GM21825 (cell line): ENCODE measurements around the gene DEAF1.

Experiments used
- ATAC-seq: cut with Tn5 transposase; IDR thresholded peaks from one replicate; pipeline ENCODE4 v1.9.1; 2021; ENCODE audit warnings: mild to moderate bottlenecking, moderate library complexity; ENCODE audit not compliant: unreplicated experiment

The DEAF1 gene

DNA sequence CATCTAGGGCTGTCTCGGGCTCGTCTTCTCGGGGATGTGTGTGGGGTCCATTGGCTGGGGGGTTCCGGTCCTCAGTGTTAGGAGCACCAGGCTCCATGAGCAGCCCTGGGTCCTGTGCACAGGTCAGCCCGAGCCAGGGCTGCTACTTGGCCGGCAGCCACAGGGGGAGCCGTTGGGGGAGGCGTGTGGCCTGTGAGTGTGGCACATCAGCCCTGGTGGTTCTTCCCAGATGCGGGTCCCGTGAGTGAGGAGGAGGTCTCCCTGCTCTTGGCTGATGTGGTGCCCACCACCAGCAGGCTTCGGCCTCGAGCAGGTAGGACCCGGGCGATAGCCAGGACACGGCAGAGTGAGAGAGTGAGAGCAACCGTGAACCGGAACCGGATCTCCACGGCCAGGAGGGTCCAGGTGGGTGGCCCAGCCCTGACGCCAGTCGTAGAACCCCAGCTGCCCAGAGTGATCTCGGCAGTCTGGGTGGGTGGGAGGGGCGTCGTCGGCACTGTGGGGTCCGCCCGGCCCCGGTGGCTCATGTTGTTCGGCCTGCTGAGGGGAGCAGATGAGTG, 97.8 kb downstream of the DEAF1 start:
- ATAC-seq = no peak

DNA sequence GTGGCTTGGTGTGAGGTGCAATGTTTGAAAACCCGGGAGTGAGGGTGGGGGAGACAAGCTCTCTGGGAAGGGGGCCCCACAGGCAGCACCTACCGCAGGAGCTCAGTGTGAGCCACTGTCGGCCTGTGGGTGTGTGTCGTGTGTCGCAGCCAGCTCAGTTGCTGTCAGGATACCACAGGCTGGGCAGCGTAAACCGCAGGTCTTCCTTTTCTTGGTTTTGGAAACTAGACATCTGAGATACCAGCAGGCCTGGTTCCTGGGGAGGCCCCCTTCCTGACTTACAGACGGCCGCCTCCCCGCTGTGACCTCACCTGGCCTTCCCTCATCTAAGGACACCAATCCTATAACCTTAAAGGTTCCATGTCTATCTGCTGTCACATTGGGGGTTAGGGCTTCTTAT, 98.6 kb downstream of the DEAF1 start:
- ATAC-seq = no peak

DNA sequence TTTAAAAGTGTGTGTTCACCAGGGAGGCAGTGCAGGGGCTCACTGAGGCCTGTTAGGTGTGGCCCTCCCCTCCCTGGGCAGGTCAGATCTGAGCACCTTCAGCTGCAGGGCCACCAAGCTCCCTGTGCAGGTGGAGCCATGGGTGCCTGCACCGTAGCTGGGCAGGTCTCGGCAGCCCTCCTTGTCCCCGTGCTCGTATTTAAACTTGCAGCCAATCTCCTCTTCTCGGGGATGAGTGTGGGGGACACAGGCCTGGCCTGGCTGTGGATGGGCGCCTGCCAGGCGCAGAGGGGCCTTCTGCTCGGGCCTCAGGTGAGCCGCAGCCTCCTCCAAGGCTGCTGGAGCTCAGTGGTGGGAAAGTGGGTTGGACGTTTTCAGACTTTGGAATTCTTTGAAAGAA, 99.6 kb downstream of the DEAF1 start:
- no peak for ATAC-seq
